Neutrophil (primary cell): ENCODE data around the gene RAB37.

Source experiments
- H3K27ac ChIP-seq: fragments of 200-600 bp; sonication (generic); 2 replicates; pipeline ENCODE4 v1.5.1; 2016; ENCODE audit warnings: mild to moderate bottlenecking, moderate library complexity
- H3K27me3 ChIP-seq: fragments of 200-600 bp; sonication (generic); 2 replicates; pipeline ENCODE4 v1.6.0; 2016; ENCODE audit warnings: mild to moderate bottlenecking
- H3K36me3 ChIP-seq: fragments of 200-600 bp; sonication (generic); 2 replicates; pipeline ENCODE4 v1.5.1; 2017
- H3K4me1 ChIP-seq, 2 experiments: fragments of 200-600 bp in 1 of 2; sonication (generic) in 1 of 2; 1 replicate in 1 of 2; 2 replicates in 1 of 2; pipeline versions ENCODE4 v1.5.1 to v1.6.1; 2013 to 2016; ENCODE audit warnings: low read depth in 1 of 2, low read length in 1 of 2, mild to moderate bottlenecking in 1 of 2, moderate library complexity in 1 of 2; ENCODE audit not compliant: control insufficient read depth in 1 of 2, insufficient read depth in 1 of 2
- H3K4me3 ChIP-seq, 2 experiments: fragments of 200-600 bp in 1 of 2; sonication (generic) in 1 of 2; 1 replicate in 1 of 2; 2 replicates in 1 of 2; pipeline ENCODE4 v1.5.1; 2013 to 2016; ENCODE audit warnings: low read depth in 1 of 2, low read length in 1 of 2, mild to moderate bottlenecking in 1 of 2, moderate library complexity in 1 of 2
- H3K9me3 ChIP-seq: fragments of 200-600 bp; sonication (generic); 2 replicates; pipeline ENCODE4 v1.5.1; 2016
- CTCF ChIP-seq: fragments of 200-600 bp; sonication (generic); IDR thresholded peaks from 2 replicates; pipeline ENCODE4 v1.5.1; 2016; ENCODE audit warnings: antibody characterized with exemption

RAB37 gene

DNA sequence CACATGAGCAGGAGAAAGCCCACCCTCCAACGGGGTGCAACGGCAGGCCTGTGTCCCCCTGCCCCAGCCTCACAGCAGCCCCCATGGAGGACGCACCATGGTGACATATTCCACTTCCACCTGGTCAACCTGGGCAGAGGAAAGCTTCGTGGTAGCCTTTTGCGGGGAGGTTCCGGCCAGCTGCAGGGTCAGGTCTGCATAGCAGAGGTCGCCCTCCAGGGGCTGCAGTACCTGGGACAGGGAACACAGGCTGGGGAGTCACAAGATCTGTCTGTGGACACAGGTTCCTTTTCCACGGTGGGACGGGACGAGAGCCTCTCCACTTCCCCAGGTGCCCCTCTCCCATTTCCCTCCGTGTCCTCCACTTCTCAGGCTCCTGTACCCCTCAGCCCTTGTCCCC lies 41.4 kb upstream of the RAB37 start:
- Histone ChIP-seq H3K27ac (no peak overlapping the region), H3K36me3 (peaks cover 73% of the 10 kb centered on the region), H3K4me3 (no peak overlapping the region), H3K27me3 (no peaks in the 10 kb centered on the region), H3K9me3 (no peaks in the 10 kb centered on the region), H3K4me1 (peaks cover 11% of the 10 kb centered on the region in 2 experiments)
- no peak for TF ChIP-seq CTCF

DNA sequence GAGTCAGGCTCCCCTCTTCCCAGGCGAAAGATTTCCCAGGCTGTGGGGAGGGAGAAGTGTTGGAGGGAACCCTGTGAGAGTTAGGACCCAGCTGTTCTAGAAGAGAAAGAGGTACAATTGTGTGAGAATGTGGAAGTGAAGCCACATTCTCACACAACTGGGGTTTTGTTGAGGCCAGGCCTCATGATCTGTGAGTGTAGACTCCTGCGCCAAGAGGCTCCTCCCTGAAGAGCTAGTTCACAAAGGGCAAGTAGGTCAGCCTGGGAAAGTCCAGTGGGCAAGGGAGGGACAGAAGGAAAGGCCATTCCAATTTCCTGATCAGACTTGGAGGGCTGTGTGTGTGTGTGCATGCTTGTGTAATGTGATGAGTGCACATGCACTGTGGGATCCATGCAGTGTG lies 39.5 kb upstream of the RAB37 start:
- no peak overlapping the region for H3K27ac ChIP-seq
- H3K4me3 ChIP-seq: no peak overlapping the region
- H3K27me3 ChIP-seq: no peaks in the 10 kb centered on the region
- peaks cover 88% of the 10 kb centered on the region for H3K36me3 ChIP-seq
- TF ChIP-seq CTCF: no peak
- no peaks in the 10 kb centered on the region for H3K9me3 ChIP-seq
- H3K4me1 ChIP-seq: no peaks in the 10 kb centered on the region

GRCh38 chr17:74698069-74698468 lies 39.0 kb upstream of the RAB37 start:
- peaks cover 94% of the 10 kb centered on the region for H3K36me3 ChIP-seq
- H3K4me1 ChIP-seq: no peaks in the 10 kb centered on the region
- no peak overlapping the region for H3K27ac ChIP-seq
- no peak overlapping the region for H3K4me3 ChIP-seq
- H3K9me3 ChIP-seq: no peaks in the 10 kb centered on the region
- no peak for TF ChIP-seq CTCF
- no peaks in the 10 kb centered on the region for H3K27me3 ChIP-seq

GRCh38 chr17:74699236-74699635 lies 37.8 kb upstream of the RAB37 start:
- no peaks in the 10 kb centered on the region for H3K4me1 ChIP-seq

GRCh38 chr17:74702116-74702871 lies 34.8 kb upstream of the RAB37 start:
- H3K27ac ChIP-seq: peak overlapping the region; percentile 40
- no peak overlapping the region for H3K4me3 ChIP-seq
- H3K27me3 ChIP-seq: no peaks in the 10 kb centered on the region
- no peak for TF ChIP-seq CTCF
- peaks cover 74% of the 10 kb centered on the region for H3K36me3 ChIP-seq
- no peaks in the 10 kb centered on the region for H3K9me3 ChIP-seq
- no peaks in the 10 kb centered on the region for H3K4me1 ChIP-seq

More at GRCh38 chr17:74699236-74699635, 37.8 kb upstream of the RAB37 start:
- Histone ChIP-seq H3K4me3 (no peak overlapping the region), H3K27ac (no peak overlapping the region), H3K9me3 (no peaks in the 10 kb centered on the region), H3K36me3 (peaks cover 94% of the 10 kb centered on the region), H3K27me3 (no peaks in the 10 kb centered on the region)
- no peak for TF ChIP-seq CTCF
